H7 (cell line): ENCODE results near the gene PLPP7. TPM values are rescaled to one million over a fixed set of nuclear protein-coding genes. Genes with fewer than 3 reads are reported as not detected.
"Not testable (repeated sequence)": the region's sequence is repeated elsewhere in the genome, so short reads cannot be mapped to it uniquely, and the experiment has no call there.

ENCODE experiments used
- DNase-seq: peaks from one replicate; pipeline ENCODE4 v3.0.0; 2012
- H3K27me3 ChIP-seq: 2 replicates; pipeline ENCODE4 v1.6.0; 2011; ENCODE audit warnings: mild to moderate bottlenecking, low read length; ENCODE audit not compliant: control insufficient read depth, insufficient read depth
- H3K36me3 ChIP-seq: replicated peaks from 2 replicates; pipeline ENCODE4 v1.5.1; 2011; ENCODE audit warnings: low read length; ENCODE audit not compliant: control insufficient read depth, insufficient read depth
- H3K4me3 ChIP-seq: 2 replicates; pipeline ENCODE4 v1.5.1; 2011; ENCODE audit warnings: low read depth, mild to moderate bottlenecking, control low read depth, low read length, moderate library complexity; ENCODE audit not compliant: insufficient read depth
- total RNA-seq: library from RNA; depleted of rRNA; stranded (reverse); fragments of >200 nt; shearing (Covaris generic); gene quantifications from 2 replicates; pipeline ENCODE4 v1.2.3, GENCODE V29; 2014

PLPP7 gene
- total RNA-seq, 1 experiment from 2014 or later: 8.2 TPM

DNA sequence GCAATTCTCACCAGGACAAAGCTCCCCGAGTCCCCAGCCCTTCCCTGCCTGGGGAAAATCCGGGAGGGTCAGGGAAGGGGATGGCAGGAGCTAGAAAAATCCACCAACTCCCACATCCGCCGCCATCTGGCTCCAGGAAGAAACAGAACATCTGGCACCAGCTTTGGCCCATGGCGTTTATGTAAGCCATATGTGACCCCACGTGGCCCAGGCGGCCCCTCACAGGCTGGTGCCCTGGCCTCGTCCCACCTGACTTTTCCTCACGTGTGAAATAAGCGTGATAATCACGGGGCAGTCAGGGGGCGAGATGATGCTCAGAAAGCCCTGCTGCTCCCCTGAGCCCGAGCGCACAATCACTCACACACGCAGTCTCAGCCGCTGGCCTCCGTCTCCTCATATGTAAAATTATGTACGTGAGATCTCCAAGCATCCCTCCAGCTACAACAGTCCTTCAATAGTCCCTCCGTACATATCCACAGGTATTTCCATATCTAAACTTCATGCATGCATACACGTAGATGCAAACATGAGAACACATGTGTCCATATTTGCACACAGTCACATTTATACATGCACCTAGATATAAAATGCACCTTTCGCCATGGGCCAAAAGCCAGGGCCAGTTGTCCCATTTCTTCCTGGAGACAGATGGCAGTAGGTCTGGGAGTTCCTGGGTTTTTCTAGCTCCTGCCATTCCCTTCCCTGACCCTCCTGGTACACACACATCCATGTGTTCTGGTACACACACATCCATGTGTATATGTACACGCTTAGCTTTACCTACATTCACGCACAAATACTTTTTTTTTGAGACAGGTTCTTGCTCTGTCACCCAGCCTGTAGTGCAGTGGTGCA is 28.9 kb downstream of the PLPP7 start:
- Histone ChIP-seq H3K4me3 (no peak overlapping the region), H3K36me3 (no peaks in the 10 kb centered on the region), H3K27me3 (no peaks in the 10 kb centered on the region)
- DNase-seq: no peak

GRCh38 chr9:131319486-131319885 is 30.0 kb downstream of the PLPP7 start:
- Histone ChIP-seq H3K4me3 (no peak overlapping the region), H3K27me3 (no peaks in the 10 kb centered on the region), H3K36me3 (no peaks in the 10 kb centered on the region)
- DNase-seq: no peak

- no peak for DNase-seq
- H3K27me3 ChIP-seq: no peaks in the 10 kb centered on the region
- H3K36me3 ChIP-seq: no peaks in the 10 kb centered on the region
- no peak overlapping the region for H3K4me3 ChIP-seq
Measured at GRCh38 chr9:131320031-131320685, 30.6 kb downstream of the PLPP7 start.

GRCh38 chr9:131323629-131324028 is 34.1 kb downstream of the PLPP7 start:
- no peak for DNase-seq
- H3K36me3 ChIP-seq: no peaks in the 10 kb centered on the region
- no peaks in the 10 kb centered on the region for H3K27me3 ChIP-seq
- H3K4me3 ChIP-seq: no peak overlapping the region

DNA sequence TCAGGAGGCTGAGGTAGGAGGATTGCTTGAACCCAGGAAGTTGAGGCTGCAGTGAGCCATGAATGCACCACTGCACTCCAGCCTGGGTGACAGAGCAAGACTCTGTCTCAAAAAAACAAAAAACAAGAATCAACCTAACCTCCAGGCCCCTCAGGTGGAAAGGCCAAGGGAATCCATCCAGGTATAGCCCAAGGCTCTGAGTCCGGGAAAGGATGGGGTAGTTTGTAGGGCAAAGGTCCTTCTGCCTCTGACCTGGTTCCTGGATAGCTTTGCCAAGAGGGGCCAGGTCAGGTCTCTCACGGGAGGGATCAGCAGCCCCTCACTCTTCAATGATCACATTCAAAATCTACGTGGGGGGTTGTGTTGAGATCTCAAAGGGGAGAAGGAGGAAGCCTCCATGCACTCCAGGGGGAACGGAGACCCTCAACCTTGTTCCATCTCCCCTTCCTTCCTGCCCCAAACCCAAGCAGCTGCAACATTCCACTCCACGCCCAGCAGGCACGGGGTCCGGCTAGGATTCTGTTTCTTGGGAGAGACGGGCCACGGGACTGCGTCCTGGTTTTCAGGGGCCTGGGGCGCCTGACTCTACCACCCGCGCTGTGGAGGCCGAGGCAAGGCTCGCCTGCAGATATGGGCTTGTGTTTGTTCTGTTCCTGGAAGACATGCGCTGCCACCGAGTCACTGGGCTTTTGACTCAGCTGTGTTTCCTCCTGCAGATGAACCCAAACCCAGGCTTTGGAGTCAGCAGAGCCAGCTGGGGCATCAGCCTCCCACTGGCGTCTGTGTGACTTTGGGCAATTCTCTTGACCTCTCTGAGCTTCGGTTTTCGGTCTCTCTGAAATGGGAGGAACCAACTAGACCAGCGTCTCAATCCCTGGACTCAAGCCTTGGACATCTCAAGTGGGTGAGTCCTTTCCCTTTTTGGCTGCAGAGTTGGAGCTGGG is 35.5 kb downstream of the PLPP7 start:
- no peaks in the 10 kb centered on the region for H3K36me3 ChIP-seq
- peak; percentile 39 for DNase-seq
- H3K4me3 ChIP-seq: no peak overlapping the region
- no peaks in the 10 kb centered on the region for H3K27me3 ChIP-seq

DNA sequence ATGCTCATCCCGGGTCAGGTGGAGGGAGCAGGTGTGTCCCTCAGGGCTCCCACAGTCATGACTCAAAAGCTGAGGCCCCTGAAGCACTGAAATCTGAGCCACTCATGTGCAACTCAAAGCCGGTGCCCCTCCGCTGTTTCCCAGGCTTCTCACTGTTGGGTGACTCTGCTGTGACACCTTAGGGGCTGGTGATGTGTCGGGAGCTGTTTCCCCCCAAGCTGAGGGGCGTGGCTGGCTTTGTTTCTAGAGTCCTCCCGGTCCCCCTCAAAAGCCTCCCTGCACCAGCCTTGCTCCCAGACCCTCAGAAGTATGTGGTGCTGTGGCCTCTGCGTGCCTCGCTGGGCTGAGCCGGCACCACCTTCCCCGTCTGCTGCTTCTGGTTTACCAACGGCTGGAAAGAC is 39.7 kb downstream of the PLPP7 start:
- DNase-seq: peak; percentile 64
- no peaks in the 10 kb centered on the region for H3K27me3 ChIP-seq
- no peaks in the 10 kb centered on the region for H3K36me3 ChIP-seq
- no peak overlapping the region for H3K4me3 ChIP-seq

- DNase-seq: peak; percentile 92
- H3K36me3 ChIP-seq: no peaks in the 10 kb centered on the region
- H3K4me3 ChIP-seq: no peak overlapping the region
- H3K27me3 ChIP-seq: no peaks in the 10 kb centered on the region
Measured at GRCh38 chr9:131330814-131331600, 41.5 kb downstream of the PLPP7 start.

DNA sequence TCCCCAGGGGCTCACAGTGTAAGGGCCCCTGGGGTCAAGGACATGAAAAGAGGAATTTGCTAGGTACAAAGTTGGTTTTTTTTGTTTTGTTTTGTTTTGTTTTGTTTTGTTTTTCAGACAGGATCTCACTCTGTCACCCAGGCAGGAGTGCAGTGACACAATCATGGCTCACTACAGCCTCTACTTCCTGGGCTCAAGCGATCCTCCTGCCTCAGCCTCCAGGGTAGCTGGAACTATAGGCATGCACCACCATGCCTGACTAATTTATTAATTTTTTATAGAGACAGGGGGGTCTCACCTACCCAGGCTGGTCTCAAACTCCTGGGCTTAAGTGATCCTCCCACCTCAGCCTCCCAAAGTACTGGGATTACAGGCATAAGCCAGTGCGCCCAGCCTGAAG is 42.5 kb downstream of the PLPP7 start:
- not testable (repeated sequence) for H3K36me3 ChIP-seq, H3K27me3 ChIP-seq, H3K4me3 ChIP-seq
- DNase-seq: peak; percentile 26

DNA sequence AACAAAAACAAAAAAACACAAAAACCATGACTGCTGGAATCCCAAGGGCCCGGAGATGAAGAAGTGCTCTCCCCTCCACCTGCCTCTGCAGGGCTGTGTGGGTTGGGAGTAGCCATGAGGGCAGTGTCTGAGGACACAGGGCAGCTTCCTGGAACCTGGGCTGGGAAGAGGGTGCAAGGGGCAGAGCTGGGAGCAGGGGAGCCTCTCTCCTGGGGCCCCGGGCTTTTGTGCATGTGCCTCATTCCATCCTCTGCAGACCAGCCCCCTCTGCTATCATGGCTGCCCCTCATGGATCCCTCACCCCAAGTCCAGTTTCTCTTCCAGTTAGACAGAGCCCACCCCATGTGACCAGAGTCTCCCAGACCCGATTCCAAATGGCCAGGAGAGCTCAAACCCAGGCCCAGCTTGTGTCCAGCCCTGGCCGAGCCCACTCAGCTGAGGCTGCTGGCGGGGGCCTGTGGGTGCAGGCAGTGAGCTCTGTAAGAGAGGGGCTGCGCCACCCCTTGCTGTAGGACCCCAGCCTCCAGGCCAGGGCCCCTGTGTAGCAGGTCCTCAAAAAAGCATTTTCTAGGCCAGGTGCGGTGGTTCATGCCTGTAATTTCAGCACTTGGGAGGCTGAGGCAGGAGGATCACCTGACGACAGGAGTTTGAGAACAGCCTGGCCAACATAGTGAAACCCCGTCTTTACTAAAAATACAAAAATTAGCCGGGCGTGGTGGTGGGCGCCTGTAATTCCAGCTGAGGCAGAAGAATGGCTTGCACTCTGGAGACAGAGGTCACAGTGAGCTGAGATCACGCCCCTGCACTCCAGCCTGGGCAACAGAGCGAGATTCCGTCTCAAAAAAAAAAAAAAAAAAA is 44.5 kb downstream of the PLPP7 start:
- H3K36me3 ChIP-seq: no peaks in the 10 kb centered on the region
- no peak overlapping the region for H3K4me3 ChIP-seq
- no peaks in the 10 kb centered on the region for H3K27me3 ChIP-seq
- DNase-seq: peak; percentile 38

DNA sequence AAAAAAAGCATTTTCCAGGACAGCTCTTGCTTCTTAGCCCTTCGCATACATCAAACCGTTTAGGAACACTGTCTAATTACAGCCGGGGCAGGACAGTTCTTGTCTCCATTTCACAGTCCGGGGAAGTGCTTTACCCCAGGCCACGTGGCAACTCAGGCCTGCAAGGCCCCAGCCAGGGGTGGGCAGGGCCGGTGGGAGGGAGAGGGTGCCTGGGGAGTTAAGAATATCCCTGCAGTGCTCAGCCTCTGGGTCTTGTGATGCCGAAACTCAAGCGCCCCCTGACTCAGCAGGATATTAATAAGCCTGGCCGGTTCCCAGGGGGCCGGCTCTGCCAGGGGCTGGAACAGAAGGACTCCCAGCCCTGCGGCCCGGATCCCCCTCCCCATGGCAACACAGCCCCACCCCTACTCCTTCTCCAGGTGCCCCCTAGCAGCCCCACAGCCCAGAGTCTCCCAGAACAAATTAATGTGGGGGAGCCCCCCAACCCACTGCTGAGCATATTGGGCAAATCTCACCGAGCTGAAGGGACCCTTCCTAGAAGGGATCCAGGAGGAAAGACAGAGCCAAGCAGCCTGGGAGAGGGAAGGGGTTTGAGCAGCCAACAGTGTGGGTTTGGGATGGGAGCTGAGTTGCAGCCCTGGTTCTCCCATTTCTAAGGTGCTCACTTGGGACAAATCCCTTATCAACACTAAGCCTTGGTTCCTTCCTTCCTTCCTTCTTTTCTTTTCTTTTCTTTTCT is 45.3 kb downstream of the PLPP7 start:
- DNase-seq: peak; percentile 73
- Histone ChIP-seq H3K4me3 (no peak overlapping the region), H3K27me3 (no peaks in the 10 kb centered on the region), H3K36me3 (no peaks in the 10 kb centered on the region)

- no peak for DNase-seq
- no peak overlapping the region for H3K4me3 ChIP-seq
- H3K27me3 ChIP-seq: no peaks in the 10 kb centered on the region
- no peaks in the 10 kb centered on the region for H3K36me3 ChIP-seq
Measured at GRCh38 chr9:131335368-131335755, 45.8 kb downstream of the PLPP7 start.

- H3K4me3 ChIP-seq: no peak overlapping the region
- no peaks in the 10 kb centered on the region for H3K27me3 ChIP-seq
- no peaks in the 10 kb centered on the region for H3K36me3 ChIP-seq
- no peak for DNase-seq
Measured at GRCh38 chr9:131337131-131337848, 47.8 kb downstream of the PLPP7 start.
